HepG2 (cell line): ENCODE measurements around the gene PIM1. TPM values are rescaled to one million over a fixed set of nuclear protein-coding genes. Genes with fewer than 3 reads are reported as not detected.

ENCODE experiments used
- ARNT ChIP-seq: fragments of 450-650 bp; IDR thresholded peaks from 2 replicates; pipeline ENCODE4 v1.6.1; 2017
- CREB1 ChIP-seq, 2 experiments: fragments of 450-650 bp in 1 of 2; IDR thresholded peaks; 2 replicates each; pipeline ENCODE4 v1.6.1; 2016 to 2017; ENCODE audit warnings: control low read depth in 1 of 2, mild to moderate bottlenecking in 1 of 2, missing compliant biosample characterization in 1 of 2, missing genetic modification characterization in 1 of 2
- GATA4 ChIP-seq: sonication (generic); IDR thresholded peaks from 2 replicates; pipeline ENCODE4 v1.6.1; 2016; ENCODE audit warnings: antibody characterized with exemption, low read depth, borderline replicate concordance
- HNRNPH1 ChIP-seq: fragments of 200-400 bp; formaldehyde crosslinking; optimal IDR thresholded peaks from 2 replicates; pipeline ENCODE3; 2017; ENCODE audit warnings: mild to moderate bottlenecking, low read depth, low read length
- HNRNPL ChIP-seq: fragments of 200-400 bp; formaldehyde crosslinking; IDR thresholded peaks from 2 replicates; pipeline ENCODE4 v1.6.1; 2017; ENCODE audit warnings: mild to moderate bottlenecking, low read depth, low read length
- MED8 ChIP-seq: sonication (generic); formaldehyde crosslinking; IDR thresholded peaks from 2 replicates; pipeline ENCODE4 v1.8.1; 2023; ENCODE audit warnings: mild to moderate bottlenecking, missing genetic modification reagents; ENCODE audit not compliant: insufficient replicate concordance
- POLR2A ChIP-seq, 2 experiments: IDR thresholded peaks; 2 replicates each; pipeline ENCODE4 v1.6.1; 2011; ENCODE audit warnings: low read depth in 2 of 2, low read length in 2 of 2, mild to moderate bottlenecking in 1 of 2, moderate library complexity in 1 of 2; ENCODE audit not compliant: insufficient read depth in 1 of 2
- RBFOX2 ChIP-seq: fragments of 200-400 bp; formaldehyde crosslinking; IDR thresholded peaks from 2 replicates; pipeline ENCODE4 v1.6.1; 2017; ENCODE audit warnings: low read depth, mild to moderate bottlenecking, low read length
- RFXAP ChIP-seq: sonication (generic); formaldehyde crosslinking; IDR thresholded peaks from 2 replicates; pipeline ENCODE4 v1.4.0; 2020; ENCODE audit warnings: missing genetic modification reagents, borderline replicate concordance
- SIN3B ChIP-seq: fragments of 150-350 bp; IDR thresholded peaks from 2 replicates; pipeline ENCODE4 v1.6.1; 2014; ENCODE audit warnings: low read length
- SP4 ChIP-seq: sonication (generic); formaldehyde crosslinking; IDR thresholded peaks from 2 replicates; pipeline ENCODE4 v1.8.1; 2023; ENCODE audit warnings: mild to moderate bottlenecking, missing genetic modification reagents
- ZNF256 ChIP-seq: sonication (generic); formaldehyde crosslinking; conservative IDR thresholded peaks from 2 replicates; pipeline ENCODE4 v1.4.0; 2020; ENCODE audit warnings: missing genetic modification reagents
- ZNF337 ChIP-seq: sonication (generic); formaldehyde crosslinking; IDR thresholded peaks from 2 replicates; pipeline ENCODE4 v1.5.1; 2020; ENCODE audit warnings: missing genetic modification reagents, low read depth, mild to moderate bottlenecking, borderline replicate concordance
- ZNF496 ChIP-seq: sonication (generic); formaldehyde crosslinking; IDR thresholded peaks from 2 replicates; pipeline ENCODE4 v1.8.1; 2023; ENCODE audit warnings: mild to moderate bottlenecking, moderate library complexity, missing genetic modification reagents; ENCODE audit not compliant: insufficient replicate concordance
- ZNF605 ChIP-seq: sonication (generic); formaldehyde crosslinking; IDR thresholded peaks from 2 replicates; pipeline ENCODE4 v1.8.0; 2022; ENCODE audit warnings: mild to moderate bottlenecking, missing genetic modification reagents
- ZNF670 ChIP-seq: sonication (generic); formaldehyde crosslinking; IDR thresholded peaks from 2 replicates; pipeline ENCODE4 v1.8.0; 2022; ENCODE audit warnings: mild to moderate bottlenecking, missing genetic modification reagents, borderline replicate concordance
- ZNF839 ChIP-seq: sonication (generic); formaldehyde crosslinking; IDR thresholded peaks from 2 replicates; pipeline ENCODE4 v1.4.0; 2020; ENCODE audit warnings: missing genetic modification reagents, mild to moderate bottlenecking, borderline replicate concordance
- polyA plus RNA-seq, 8 experiments: library from polyadenylated mRNA; depleted of rRNA in 3 of 8; stranded (reverse) in 7 of 8; unstranded in 1 of 8; fragments of >200 nt; fragmentation: Illumina TruSeq in 4 of 8; extraction: Trizol in 4 of 8; gene quantifications; 2 replicates each; pipeline versions ENCODE4 v1.2.1 to v1.2.3, GENCODE V29; 2011 to 2016; ENCODE audit warnings: low read depth in 4 of 8, missing spikeins in 1 of 8, mixed read lengths in 1 of 8; ENCODE audit not compliant: insufficient read depth in 1 of 8
- total RNA-seq, 5 experiments: library from RNA; depleted of rRNA; stranded (reverse); fragments of >200 nt; fragmentation: Illumina TruSeq; extraction: Trizol; gene quantifications; 2 replicates each; pipeline ENCODE4 v1.2.3, GENCODE V29; 2016; ENCODE audit warnings: low read depth in 1 of 5
- TF ChIP-seq, protein P1 (sequence below): sonication (generic); formaldehyde crosslinking; IDR thresholded peaks from 2 replicates; pipeline ENCODE4 v1.5.0; 2020; ENCODE audit warnings: mild to moderate bottlenecking, missing genetic modification reagents, borderline replicate concordance
- TF ChIP-seq, protein P2 (sequence below), 2 experiments: fragments of 450-650 bp in 1 of 2; sonication (generic) in 1 of 2; formaldehyde crosslinking; IDR thresholded peaks; 2 replicates each; pipeline versions ENCODE4 v1.5.0 to v1.8.0; 2020 to 2022; ENCODE audit warnings: mild to moderate bottlenecking in 1 of 2, missing genetic modification reagents in 1 of 2
- TF ChIP-seq, protein P3 (sequence below): sonication (generic); formaldehyde crosslinking; IDR thresholded peaks from 2 replicates; pipeline ENCODE4 v1.8.0; 2022; ENCODE audit warnings: mild to moderate bottlenecking, missing genetic modification reagents
- TF ChIP-seq, protein P4 (sequence below): sonication (generic); formaldehyde crosslinking; IDR thresholded peaks from 2 replicates; pipeline ENCODE4 v1.4.0; 2020; ENCODE audit warnings: missing genetic modification reagents, borderline replicate concordance

PIM1 gene
- total and polyA plus RNA-seq, 2 of the 13 experiments (the other 11 are each of a cell fraction or from before 2014, with no cell fraction given), result 29.4 to 117 TPM

DNA sequence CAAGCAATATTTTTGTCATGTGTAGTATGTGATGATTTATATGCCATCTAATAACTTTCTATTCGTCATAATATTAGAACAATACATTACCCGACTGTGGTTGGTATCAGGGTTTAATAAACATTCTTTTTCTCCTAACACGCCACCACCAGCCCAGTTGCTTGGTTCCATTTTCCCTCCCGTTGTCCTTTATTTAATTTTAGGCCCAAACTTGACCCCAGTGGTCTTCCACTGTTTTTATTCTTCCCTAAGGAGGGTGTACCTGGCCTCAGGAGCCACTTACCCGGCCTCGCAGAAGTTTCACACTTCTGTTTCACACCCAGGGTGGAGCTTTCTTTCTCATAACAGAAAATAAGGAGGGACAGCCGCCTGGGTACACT, 33.1 kb upstream of the PIM1 start (continued):
- TF ChIP-seq, protein P1, sequence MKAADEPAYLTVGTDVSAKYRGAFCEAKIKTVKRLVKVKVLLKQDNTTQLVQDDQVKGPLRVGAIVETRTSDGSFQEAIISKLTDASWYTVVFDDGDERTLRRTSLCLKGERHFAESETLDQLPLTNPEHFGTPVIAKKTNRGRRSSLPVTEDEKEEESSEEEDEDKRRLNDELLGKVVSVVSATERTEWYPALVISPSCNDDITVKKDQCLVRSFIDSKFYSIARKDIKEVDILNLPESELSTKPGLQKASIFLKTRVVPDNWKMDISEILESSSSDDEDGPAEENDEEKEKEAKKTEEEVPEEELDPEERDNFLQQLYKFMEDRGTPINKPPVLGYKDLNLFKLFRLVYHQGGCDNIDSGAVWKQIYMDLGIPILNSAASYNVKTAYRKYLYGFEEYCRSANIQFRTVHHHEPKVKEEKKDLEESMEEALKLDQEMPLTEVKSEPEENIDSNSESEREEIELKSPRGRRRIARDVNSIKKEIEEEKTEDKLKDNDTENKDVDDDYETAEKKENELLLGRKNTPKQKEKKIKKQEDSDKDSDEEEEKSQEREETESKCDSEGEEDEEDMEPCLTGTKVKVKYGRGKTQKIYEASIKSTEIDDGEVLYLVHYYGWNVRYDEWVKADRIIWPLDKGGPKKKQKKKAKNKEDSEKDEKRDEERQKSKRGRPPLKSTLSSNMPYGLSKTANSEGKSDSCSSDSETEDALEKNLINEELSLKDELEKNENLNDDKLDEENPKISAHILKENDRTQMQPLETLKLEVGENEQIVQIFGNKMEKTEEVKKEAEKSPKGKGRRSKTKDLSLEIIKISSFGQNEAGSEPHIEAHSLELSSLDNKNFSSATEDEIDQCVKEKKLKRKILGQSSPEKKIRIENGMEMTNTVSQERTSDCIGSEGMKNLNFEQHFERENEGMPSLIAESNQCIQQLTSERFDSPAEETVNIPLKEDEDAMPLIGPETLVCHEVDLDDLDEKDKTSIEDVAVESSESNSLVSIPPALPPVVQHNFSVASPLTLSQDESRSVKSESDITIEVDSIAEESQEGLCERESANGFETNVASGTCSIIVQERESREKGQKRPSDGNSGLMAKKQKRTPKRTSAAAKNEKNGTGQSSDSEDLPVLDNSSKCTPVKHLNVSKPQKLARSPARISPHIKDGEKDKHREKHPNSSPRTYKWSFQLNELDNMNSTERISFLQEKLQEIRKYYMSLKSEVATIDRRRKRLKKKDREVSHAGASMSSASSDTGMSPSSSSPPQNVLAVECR (CRISPR knock-in tag), result no peak
- TF ChIP-seq, protein P2, sequence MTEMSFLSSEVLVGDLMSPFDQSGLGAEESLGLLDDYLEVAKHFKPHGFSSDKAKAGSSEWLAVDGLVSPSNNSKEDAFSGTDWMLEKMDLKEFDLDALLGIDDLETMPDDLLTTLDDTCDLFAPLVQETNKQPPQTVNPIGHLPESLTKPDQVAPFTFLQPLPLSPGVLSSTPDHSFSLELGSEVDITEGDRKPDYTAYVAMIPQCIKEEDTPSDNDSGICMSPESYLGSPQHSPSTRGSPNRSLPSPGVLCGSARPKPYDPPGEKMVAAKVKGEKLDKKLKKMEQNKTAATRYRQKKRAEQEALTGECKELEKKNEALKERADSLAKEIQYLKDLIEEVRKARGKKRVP (CRISPR knock-in tag; IDR thresholded peaks at IDR 0.05), result no peak
- TF ChIP-seq GATA4, result no peak
- 0 out of 4 replicates have a peak, but pooled peaks of 1 of the 2 experiments have one; percentile 4 for TF ChIP-seq POLR2A (IDR thresholded peaks at IDR 0.05; ENCODE audit: insufficient read depth in 1 of 2, low read depth in 2 of 2, low read length in 2 of 2)
- TF ChIP-seq ZNF256 (CRISPR knock-in tag), result no peak
- peak; percentile 40; the same call in 1 of the 2 replicates for TF ChIP-seq RBFOX2
- no peak for TF ChIP-seq MED8 (CRISPR knock-in tag)
- no peak for TF ChIP-seq SP4 (CRISPR knock-in tag)
- TF ChIP-seq RFXAP (CRISPR knock-in tag), result no peak
- TF ChIP-seq ARNT, result no peak
- TF ChIP-seq ZNF496 (CRISPR knock-in tag), result no peak
- no peak for TF ChIP-seq ZNF670
- TF ChIP-seq, protein P3, sequence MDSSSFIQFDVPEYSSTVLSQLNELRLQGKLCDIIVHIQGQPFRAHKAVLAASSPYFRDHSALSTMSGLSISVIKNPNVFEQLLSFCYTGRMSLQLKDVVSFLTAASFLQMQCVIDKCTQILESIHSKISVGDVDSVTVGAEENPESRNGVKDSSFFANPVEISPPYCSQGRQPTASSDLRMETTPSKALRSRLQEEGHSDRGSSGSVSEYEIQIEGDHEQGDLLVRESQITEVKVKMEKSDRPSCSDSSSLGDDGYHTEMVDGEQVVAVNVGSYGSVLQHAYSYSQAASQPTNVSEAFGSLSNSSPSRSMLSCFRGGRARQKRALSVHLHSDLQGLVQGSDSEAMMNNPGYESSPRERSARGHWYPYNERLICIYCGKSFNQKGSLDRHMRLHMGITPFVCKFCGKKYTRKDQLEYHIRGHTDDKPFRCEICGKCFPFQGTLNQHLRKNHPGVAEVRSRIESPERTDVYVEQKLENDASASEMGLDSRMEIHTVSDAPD (CRISPR knock-in tag), result no peak
- 0 out of 2 replicates have a peak, but pooled peaks have one; percentile 50 for TF ChIP-seq ZNF337 (CRISPR knock-in tag)
- TF ChIP-seq, protein P4, sequence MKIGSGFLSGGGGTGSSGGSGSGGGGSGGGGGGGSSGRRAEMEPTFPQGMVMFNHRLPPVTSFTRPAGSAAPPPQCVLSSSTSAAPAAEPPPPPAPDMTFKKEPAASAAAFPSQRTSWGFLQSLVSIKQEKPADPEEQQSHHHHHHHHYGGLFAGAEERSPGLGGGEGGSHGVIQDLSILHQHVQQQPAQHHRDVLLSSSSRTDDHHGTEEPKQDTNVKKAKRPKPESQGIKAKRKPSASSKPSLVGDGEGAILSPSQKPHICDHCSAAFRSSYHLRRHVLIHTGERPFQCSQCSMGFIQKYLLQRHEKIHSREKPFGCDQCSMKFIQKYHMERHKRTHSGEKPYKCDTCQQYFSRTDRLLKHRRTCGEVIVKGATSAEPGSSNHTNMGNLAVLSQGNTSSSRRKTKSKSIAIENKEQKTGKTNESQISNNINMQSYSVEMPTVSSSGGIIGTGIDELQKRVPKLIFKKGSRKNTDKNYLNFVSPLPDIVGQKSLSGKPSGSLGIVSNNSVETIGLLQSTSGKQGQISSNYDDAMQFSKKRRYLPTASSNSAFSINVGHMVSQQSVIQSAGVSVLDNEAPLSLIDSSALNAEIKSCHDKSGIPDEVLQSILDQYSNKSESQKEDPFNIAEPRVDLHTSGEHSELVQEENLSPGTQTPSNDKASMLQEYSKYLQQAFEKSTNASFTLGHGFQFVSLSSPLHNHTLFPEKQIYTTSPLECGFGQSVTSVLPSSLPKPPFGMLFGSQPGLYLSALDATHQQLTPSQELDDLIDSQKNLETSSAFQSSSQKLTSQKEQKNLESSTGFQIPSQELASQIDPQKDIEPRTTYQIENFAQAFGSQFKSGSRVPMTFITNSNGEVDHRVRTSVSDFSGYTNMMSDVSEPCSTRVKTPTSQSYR (CRISPR knock-in tag), result no peak
- no peak for TF ChIP-seq HNRNPH1
- no peak for TF ChIP-seq HNRNPL
- TF ChIP-seq CREB1 (IDR thresholded peaks at IDR 0.05), result no peak
- no peak for TF ChIP-seq CREB1 (CRISPR knock-in tag; IDR thresholded peaks at IDR 0.05)
- TF ChIP-seq ZNF839 (CRISPR knock-in tag), result no peak
- no peak for TF ChIP-seq SIN3B
- TF ChIP-seq ZNF605 (CRISPR knock-in tag), result 0 out of 2 replicates have a peak, but pooled peaks have one; percentile 7
